Measurements from ENCODE around the gene BCKDHA. TPM values are rescaled to one million over a fixed set of nuclear protein-coding genes. Genes with fewer than 3 reads are reported as not detected.

Gene BCKDHA
- polyA plus RNA-seq, 1 of the 3 experiments (the other 2 are of a cell fraction) = 30.9 TPM

DNA sequence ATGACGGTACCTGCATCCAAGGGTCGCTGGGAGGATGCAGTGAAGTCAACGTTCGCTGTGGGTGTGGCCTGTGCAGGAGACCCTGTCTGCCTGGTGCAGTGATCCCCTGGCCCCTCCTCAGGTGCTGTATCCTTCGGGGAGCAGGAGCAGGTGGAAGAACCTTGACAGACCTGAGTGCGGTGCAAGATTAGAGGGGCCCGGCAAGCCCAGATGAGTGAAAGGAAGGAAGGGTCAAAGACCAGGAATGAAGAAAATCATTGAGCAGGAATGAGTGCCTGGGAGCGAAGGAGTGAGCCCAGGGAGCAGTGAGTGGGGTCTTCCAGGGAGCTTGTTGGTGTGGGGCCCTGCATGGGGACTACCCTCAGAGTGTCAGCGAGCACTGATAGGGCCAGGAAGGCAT lies 16.8 kb downstream of the BCKDHA start:
- Histone ChIP-seq H3K4me3 (ENCODE audit: low read depth in 2 of 2, low read length in 1 of 2) (no peak overlapping the region), H4K20me1 (ENCODE audit: insufficient read depth) (no peaks in the 10 kb centered on the region), H3F3A (replicated peaks; ENCODE audit: insufficient read depth) (no peaks in the 10 kb centered on the region), H3K9ac (no peak overlapping the region), H3K36me3 (replicated peaks in 1 of 2; ENCODE audit: control insufficient read depth in 1 of 2, insufficient read depth in 2 of 2, low read length in 1 of 2) (peaks cover 0 to 27% of the 10 kb centered on the region in 2 experiments), H3K79me2 (ENCODE audit: insufficient read depth) (no peaks in the 10 kb centered on the region), H3K4me2 (no peak overlapping the region), H3K27me3 (ENCODE audit: insufficient read depth) (no peaks in the 10 kb centered on the region), H3K4me1 (ENCODE audit: control insufficient read depth in 1 of 2, insufficient read depth in 2 of 2, low read depth in 1 of 2, low read length in 1 of 2) (peaks cover 0 to 12% of the 10 kb centered on the region in 2 experiments; a peak in 1 of 4 replicates), H2AFZ (ENCODE audit: low read depth) (no peak overlapping the region), H3K27ac (ENCODE audit: low read depth in 2 of 2, low read length in 1 of 2) (no peak overlapping the region), H3K9me3 (no peaks in the 10 kb centered on the region), H3K9me2 (no peaks in the 10 kb centered on the region)
- TF ChIP-seq RAD21 (IDR thresholded peaks at IDR 0.05; ENCODE audit: low read length) = no peak
- TF ChIP-seq EP300 (IDR thresholded peaks at IDR 0.05; ENCODE audit: borderline replicate concordance in 1 of 2, low read depth in 1 of 2, low read length in 1 of 2) = no peak
- no peak for TF ChIP-seq FOSL2 (IDR thresholded peaks at IDR 0.05; ENCODE audit: borderline replicate concordance, low read depth)
- TF ChIP-seq CHD2 (IDR thresholded peaks at IDR 0.05; ENCODE audit: low read length, partially characterized antibody) = no peak
- no peak for TF ChIP-seq ELF1 (IDR thresholded peaks at IDR 0.05)
- no peak for TF ChIP-seq RCOR1 (IDR thresholded peaks at IDR 0.05; ENCODE audit: low read length)
- no peak for TF ChIP-seq RFX5 (IDR thresholded peaks at IDR 0.05; ENCODE audit: low read length)
- TF ChIP-seq GATA2 (CRISPR knock-in tag; IDR thresholded peaks at IDR 0.05) = no peak
- TF ChIP-seq MXI1 (IDR thresholded peaks at IDR 0.05; ENCODE audit: low read depth, low read length) = no peak
- TF ChIP-seq, protein P1, sequence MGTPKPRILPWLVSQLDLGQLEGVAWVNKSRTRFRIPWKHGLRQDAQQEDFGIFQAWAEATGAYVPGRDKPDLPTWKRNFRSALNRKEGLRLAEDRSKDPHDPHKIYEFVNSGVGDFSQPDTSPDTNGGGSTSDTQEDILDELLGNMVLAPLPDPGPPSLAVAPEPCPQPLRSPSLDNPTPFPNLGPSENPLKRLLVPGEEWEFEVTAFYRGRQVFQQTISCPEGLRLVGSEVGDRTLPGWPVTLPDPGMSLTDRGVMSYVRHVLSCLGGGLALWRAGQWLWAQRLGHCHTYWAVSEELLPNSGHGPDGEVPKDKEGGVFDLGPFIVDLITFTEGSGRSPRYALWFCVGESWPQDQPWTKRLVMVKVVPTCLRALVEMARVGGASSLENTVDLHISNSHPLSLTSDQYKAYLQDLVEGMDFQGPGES (IDR thresholded peaks at IDR 0.05; ENCODE audit: low read depth, low read length) = no peak
- TF ChIP-seq, protein P2, sequence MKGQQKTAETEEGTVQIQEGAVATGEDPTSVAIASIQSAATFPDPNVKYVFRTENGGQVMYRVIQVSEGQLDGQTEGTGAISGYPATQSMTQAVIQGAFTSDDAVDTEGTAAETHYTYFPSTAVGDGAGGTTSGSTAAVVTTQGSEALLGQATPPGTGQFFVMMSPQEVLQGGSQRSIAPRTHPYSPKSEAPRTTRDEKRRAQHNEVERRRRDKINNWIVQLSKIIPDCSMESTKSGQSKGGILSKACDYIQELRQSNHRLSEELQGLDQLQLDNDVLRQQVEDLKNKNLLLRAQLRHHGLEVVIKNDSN (IDR thresholded peaks at IDR 0.05; ENCODE audit: borderline replicate concordance, low read depth) = no peak
- TF ChIP-seq RXRA (IDR thresholded peaks at IDR 0.05; ENCODE audit: borderline replicate concordance, low read depth) = no peak
- DNase-seq = no peak
- ChIA-PET POLR2A (no interaction called here), CTCF (no interaction called here)
- WGBS (ENCODE audit: low lambda C conversion rate) = 91% methylated on average over 9 of the region's 9 CpGs

DNA sequence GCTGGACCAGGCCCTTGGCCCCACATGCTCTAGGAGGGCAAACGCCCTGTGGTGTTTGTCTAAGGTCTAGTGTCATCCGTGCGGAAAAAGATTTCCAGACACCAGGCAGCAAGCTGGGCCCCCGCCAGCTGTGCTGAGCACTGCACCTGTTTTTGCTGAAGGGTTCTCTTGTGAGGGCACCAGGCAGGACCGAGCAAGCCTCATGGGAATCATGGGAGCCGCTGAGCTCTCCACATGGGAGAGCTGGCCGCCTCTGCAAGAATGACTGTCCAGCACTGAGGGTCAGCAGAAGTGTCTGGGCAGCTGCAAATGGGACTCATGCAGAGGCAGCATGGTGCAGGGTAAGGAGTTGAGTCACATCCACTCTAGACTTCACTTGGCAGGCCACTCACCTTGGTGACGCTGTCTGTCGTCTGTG lies 17.5 kb downstream of the BCKDHA start:
- ChIA-PET POLR2A (no interaction called here), CTCF (interaction anchor here (0.7 kb wide), 1 partner anchor 34 kb away, joined by 4 read pairs; no protein-coding TSS in a partner anchor)
- Histone ChIP-seq H3K4me2 (no peak overlapping the region), H3F3A (replicated peaks; ENCODE audit: insufficient read depth) (no peaks in the 10 kb centered on the region), H3K36me3 (replicated peaks in 1 of 2; ENCODE audit: control insufficient read depth in 1 of 2, insufficient read depth in 2 of 2, low read length in 1 of 2) (peaks cover 3 to 30% of the 10 kb centered on the region in 2 experiments), H3K4me3 (ENCODE audit: low read depth in 2 of 2, low read length in 1 of 2) (no peak overlapping the region), H3K27ac (ENCODE audit: low read depth in 2 of 2, low read length in 1 of 2) (no peak overlapping the region), H3K27me3 (ENCODE audit: insufficient read depth) (no peaks in the 10 kb centered on the region), H3K9me3 (no peaks in the 10 kb centered on the region), H3K79me2 (ENCODE audit: insufficient read depth) (no peaks in the 10 kb centered on the region), H3K4me1 (ENCODE audit: control insufficient read depth in 1 of 2, insufficient read depth in 2 of 2, low read depth in 1 of 2, low read length in 1 of 2) (peaks cover 0 to 12% of the 10 kb centered on the region in 2 experiments; a peak in 1 of 4 replicates), H3K9ac (no peak overlapping the region), H2AFZ (ENCODE audit: low read depth) (no peak overlapping the region), H3K9me2 (no peaks in the 10 kb centered on the region), H4K20me1 (ENCODE audit: insufficient read depth) (no peaks in the 10 kb centered on the region)
- WGBS (ENCODE audit: low lambda C conversion rate) = 90% methylated on average over 5 of the region's 9 CpGs
- TF ChIP-seq FOXJ3 (CRISPR knock-in tag; IDR thresholded peaks at IDR 0.05) = no peak
- no peak for TF ChIP-seq ELF1 (IDR thresholded peaks at IDR 0.05)
- TF ChIP-seq EZH2phosphoT487 (IDR thresholded peaks at IDR 0.05; ENCODE audit: borderline replicate concordance, low read depth) = no peak
- TF ChIP-seq FOSL2 (IDR thresholded peaks at IDR 0.05; ENCODE audit: borderline replicate concordance, low read depth) = no peak
- TF ChIP-seq SIN3A (IDR thresholded peaks at IDR 0.05; ENCODE audit: borderline replicate concordance, low read depth, low read length) = no peak
- no peak for TF ChIP-seq GABPA (IDR thresholded peaks at IDR 0.05; ENCODE audit: low read depth)
- TF ChIP-seq, protein P3, sequence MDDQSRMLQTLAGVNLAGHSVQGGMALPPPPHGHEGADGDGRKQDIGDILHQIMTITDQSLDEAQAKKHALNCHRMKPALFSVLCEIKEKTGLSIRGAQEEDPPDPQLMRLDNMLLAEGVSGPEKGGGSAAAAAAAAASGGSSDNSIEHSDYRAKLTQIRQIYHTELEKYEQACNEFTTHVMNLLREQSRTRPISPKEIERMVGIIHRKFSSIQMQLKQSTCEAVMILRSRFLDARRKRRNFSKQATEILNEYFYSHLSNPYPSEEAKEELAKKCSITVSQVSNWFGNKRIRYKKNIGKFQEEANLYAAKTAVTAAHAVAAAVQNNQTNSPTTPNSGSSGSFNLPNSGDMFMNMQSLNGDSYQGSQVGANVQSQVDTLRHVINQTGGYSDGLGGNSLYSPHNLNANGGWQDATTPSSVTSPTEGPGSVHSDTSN (IDR thresholded peaks at IDR 0.05) = no peak
- TF ChIP-seq FOXM1 (IDR thresholded peaks at IDR 0.05; ENCODE audit: low read depth) = no peak
- TF ChIP-seq TCF12 (IDR thresholded peaks at IDR 0.05) = no peak
- TF ChIP-seq MEF2A (IDR thresholded peaks at IDR 0.05; ENCODE audit: borderline replicate concordance, low read depth) = no peak
- no peak for DNase-seq
